GM21381 (cell line): Measurements from ENCODE around the gene IRF9.

Experiments used
- ATAC-seq: cut with Tn5 transposase; IDR thresholded peaks from one replicate; pipeline ENCODE4 v1.9.1; 2021; ENCODE audit warnings: mild to moderate bottlenecking, moderate library complexity; ENCODE audit not compliant: unreplicated experiment

Gene IRF9, protein sequence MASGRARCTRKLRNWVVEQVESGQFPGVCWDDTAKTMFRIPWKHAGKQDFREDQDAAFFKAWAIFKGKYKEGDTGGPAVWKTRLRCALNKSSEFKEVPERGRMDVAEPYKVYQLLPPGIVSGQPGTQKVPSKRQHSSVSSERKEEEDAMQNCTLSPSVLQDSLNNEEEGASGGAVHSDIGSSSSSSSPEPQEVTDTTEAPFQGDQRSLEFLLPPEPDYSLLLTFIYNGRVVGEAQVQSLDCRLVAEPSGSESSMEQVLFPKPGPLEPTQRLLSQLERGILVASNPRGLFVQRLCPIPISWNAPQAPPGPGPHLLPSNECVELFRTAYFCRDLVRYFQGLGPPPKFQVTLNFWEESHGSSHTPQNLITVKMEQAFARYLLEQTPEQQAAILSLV

GRCh38 chr14:24160850-24161804 is at the start of gene IRF9:
Gene IRF9, plus strand, starts transcription at chr14:24161265. Its CDS starts 880 bp downstream, at chr14:24162145.
- peak; percentile 83 for ATAC-seq

- no peak for ATAC-seq
These were observed 47.7 kb upstream of the IRF9 start for GRCh38 chr14:24113379-24113800.

GRCh38 chr14:24113801-24114531 is 47.1 kb upstream of the IRF9 start:
- peak; percentile 32 for ATAC-seq

GRCh38 chr14:24114532-24115421 is 46.3 kb upstream of the IRF9 start, which contains the start of the genes DCAF11 and NRL:
Gene DCAF11, plus strand, starts transcription at chr14:24114777. Its CDS starts 818 bp downstream, at chr14:24115595.
Gene NRL, minus strand, starts transcription at chr14:24114949. Its CDS starts 32,101 bp downstream, at chr14:24082848.
- ATAC-seq, result peak; percentile 80

DNA sequence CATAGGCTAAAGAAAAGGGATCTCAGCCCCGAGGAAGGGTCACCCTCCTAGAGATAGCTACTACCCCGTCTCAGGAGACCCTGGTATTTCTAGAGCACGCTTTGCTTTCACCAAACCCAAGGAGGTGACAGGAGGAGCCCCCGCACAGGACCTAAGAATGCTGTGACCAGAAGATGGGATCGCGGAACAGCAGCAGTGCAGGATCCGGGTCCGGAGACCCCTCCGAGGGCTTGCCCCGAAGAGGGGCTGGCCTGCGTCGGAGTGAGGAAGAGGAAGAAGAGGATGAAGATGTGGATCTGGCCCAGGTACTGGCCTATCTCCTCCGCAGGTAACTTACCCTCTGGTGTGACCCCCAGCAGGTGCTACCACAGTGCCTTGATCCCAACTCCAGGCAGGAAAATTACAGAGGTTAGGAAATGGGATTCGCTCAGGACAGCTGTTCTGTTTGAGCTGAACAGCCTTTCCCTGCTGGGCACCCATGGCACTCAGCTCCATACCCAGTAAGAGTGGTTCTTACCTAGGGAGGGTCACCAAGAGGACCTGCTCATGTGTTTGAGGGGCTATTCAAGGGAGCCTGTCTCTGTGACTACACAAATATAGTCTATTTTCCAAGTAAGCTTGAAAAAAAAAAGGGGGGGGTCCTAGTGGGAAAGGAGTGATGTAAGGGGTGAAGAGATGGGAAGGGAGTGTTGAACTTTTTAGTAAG is 45.5 kb upstream of the IRF9 start:
- ATAC-seq, result no peak

DNA sequence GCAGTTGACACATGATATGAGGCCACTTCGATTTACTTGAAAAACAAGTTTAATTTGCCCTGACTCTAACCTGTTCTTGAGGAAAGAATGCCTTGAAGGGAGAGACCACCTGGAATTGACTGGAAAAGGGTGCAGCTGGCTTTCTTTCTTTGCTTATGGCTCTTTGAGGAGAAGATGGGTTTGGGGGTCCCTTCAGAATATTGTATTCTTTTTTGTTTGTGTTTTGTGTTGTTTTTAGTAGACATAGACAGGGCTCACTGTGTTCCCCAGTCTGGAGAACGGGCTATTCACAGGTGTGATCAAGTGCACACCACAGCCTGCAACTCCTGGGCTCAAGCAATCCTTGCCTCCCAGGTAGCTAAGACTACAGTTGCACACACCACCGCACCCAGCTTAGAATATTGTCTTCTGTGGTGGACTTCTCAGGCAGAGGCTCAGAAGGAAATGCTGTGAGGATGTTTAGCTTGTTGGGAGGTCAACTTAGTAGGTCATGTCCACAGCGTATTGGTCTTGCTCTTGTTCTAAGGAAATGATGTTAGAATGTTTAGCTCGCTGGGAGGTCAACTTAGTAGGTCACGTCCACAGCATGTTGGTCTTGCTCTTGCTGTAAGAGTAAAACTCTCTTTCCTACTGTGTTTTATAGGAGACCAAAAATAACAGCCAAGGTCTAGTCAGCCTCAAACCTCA is 44.8 kb upstream of the IRF9 start:
- no peak for ATAC-seq

- ATAC-seq, result no peak
These were observed 43.9 kb upstream of the IRF9 start for GRCh38 chr14:24117179-24117578.

GRCh38 chr14:24119691-24120090 is 41.4 kb upstream of the IRF9 start:
- ATAC-seq, result no peak

GRCh38 chr14:24121210-24121609 is 39.9 kb upstream of the IRF9 start:
- no peak for ATAC-seq

- ATAC-seq, result no peak
These were observed 38.6 kb upstream of the IRF9 start for GRCh38 chr14:24122416-24122815.

DNA sequence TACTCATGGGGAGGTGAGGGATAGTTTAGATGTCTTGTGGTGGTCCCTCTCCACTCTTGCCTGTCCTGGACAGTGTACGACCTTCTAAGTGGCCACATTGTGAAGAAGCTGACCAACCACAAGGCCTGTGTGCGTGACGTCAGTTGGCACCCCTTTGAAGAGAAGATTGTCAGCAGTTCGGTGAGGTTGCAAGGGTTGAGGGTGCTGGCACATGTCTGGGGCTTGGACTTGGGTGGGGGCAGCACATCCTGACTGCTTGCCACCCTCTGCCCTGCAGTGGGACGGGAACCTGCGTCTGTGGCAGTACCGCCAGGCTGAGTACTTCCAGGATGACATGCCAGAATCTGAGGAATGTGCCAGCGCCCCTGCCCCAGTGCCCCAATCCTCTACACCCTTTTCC is 38.2 kb upstream of the IRF9 start:
- ATAC-seq, result no peak

DNA sequence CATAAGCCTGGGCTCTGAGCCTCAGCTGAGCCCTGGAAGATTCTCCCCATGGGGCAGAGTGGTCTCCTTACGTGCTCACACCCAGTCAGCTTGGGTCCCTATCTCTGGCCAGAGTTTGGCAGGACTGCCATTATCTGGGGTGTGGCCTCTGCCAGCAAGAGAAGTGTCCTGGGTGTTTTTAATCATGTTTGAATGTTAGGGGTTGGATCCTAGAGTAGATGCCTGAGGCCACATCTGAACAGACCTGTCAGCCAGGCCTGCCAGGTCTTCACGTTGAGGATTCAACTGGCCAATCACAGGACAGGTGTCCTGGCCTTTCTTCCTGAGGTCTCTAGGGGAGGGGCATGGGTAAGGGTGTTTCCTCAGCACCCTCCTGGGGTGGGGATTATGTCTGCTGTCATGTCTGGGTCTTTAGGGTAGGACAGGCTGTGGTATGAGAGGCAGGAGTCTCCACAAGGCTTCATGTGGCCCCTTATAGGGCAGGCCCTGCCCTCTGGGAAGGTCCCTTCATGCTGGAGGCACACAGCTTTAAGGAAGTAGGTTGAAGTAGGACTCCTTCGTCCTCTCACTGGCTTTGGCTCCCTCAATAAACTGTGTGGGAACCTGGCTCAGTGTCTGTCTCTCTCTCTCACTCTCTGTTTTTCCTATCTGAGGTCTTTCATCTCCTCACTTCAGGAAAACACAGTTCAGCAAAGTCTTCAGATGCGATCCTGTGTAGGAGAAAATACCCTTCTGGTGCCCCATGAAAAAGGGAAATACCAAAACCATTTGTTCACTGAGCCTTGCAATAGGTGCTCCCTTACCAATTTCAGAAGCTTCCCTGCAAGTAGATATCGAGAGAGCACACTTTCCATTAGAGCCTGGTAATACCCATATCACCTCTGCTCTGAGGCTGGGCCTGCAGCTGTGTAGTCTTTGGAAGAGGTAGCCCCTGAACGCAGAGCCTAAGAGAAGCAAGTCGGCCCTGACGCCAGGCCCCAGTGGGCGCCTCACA is 37.3 kb upstream of the IRF9 start:
- ATAC-seq, result no peak

DNA sequence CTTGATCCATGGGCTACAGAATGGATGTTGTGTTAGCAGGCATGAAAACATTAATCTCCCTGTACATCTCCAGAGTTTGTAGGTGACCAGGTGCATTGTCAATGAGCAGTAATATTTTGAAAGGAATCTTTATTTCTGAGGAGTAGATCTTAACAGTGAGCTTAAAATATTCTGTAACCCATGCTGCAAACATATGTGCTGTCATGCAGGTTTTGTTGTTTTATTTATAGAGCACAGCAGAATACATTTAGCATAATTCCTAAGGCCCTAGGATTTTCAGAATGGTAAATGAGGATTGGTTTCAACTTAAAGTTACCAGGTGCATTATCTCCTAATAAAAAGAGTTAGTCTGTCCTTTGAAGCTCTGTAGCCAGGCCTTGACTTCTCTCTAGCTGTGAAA is 34.1 kb upstream of the IRF9 start:
- no peak for ATAC-seq

DNA sequence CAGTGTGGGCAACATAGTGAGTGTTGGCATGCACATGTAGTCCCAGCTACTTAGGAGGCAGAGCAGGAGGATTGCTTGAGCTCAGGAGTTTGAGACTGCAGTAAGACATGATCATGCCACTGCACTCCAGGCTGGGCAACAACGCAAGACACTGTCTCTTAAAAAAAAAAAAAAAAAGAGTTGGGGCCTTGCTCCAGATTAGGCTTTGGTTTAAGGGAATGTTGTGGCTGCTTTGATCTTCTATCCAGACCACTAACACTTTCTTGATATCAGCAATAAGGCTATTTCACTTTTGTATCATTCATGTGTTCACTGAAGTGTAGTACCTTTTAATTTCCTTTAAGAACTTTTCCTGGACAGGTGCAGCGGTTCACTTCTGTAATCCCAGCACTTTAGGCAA is 33.4 kb upstream of the IRF9 start:
- no peak for ATAC-seq

DNA sequence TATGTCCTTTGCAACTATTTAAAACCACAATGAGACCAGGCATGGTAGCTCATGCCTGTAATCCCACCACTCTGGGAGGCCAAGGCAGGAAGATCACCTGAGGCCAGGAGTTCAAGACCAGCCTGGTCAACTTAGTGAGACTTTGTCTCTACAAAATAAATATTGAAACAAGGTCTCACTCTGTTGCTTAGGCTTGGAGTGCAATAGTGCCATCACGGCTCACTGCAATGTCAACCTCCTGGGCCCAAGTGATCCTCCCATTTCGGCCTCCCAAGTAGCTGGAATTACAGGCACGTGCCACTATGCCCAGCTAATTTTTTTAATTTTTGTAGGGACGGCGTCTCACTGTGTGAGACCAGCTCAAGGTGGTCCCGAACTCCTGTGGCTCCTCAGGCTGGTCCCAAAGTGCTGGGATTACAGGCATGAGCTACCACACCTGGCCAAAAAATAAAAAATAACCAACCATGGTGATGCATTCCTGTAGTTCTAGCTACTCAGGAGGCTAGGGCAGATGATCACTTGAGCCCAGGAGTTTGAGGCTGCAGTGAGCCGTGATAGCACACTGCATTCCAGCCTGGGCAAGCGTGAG is 31.6 kb upstream of the IRF9 start:
- no peak for ATAC-seq

DNA sequence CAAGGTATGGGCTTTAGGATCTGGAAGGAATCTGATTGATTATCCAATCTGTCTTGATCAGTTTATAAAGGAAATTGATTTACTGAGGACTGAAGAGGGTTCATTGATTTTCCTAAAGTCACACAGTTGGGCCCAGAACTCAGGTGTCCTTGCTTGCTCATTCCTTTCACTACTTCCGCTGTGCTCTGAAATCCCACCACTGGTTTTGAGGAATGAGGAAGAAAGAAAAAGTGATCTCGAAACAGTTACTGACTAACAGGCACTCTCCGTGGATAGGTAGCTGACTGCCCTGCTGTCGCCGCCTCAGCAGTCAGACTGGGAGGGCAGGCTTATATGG is 30.7 kb upstream of the IRF9 start, which contains the start of gene FITM1:
Gene FITM1, plus strand, starts transcription at position 280 of the 337 bp plus-strand sequence. CDS start 905 bp downstream, outside the sequence.
- ATAC-seq, result no peak
